ENCODE data around the gene MED25.

MED25 gene

GRCh38 chr19:49875177-49875576 lies 57.1 kb downstream of the MED25 start:
- DNase-seq = no peak

GRCh38 chr19:49875857-49876421 lies 57.9 kb downstream of the MED25 start:
- DNase-seq = peak; percentile 7 to 27

DNA sequence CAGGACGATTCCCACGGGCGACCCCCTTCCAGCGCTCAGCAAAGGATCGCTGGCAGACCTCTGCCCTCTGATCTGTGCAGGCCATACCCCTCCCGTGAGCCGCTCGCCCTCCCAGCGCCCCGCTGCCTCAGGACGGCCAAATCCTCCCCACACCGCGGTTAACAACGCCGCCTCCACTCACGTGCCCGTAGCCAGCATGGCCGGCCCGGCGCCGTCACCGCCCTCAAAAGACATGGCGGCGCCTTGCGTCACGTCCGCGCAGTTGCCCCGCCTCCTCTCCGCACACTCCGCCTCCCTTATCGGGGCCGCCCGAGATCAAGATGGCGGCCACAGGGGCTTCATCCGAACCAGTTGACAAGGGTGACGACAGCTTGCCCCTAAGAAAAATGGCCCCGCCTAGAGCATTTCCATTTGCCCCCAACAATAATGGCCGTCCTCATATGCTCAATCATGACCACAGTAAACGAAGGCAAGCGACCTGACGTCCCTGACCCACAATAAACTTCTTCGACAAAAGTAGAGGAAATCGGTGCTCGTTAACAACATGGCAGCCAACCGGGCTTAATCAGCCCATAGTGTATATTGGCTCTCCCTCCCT lies 58.4 kb downstream of the MED25 start:
- DNase-seq = peak; percentile 94 to 95

GRCh38 chr19:49877020-49877878 lies 59.2 kb downstream of the MED25 start, which contains the start of the genes AKT1S1 and TBC1D17:
Gene AKT1S1 (minus strand): TSS chr19:49877355. CDS start chr19:49873295, 4,060 bp downstream.
Gene TBC1D17 (plus strand): TSS chr19:49877702. CDS start chr19:49877724, 22 bp downstream.
- peak; percentile 99 for DNase-seq

GRCh38 chr19:49877879-49878743 lies 60.0 kb downstream of the MED25 start:
- DNase-seq = peak; percentile 84 to 85

- DNase-seq = no peak
Observed at GRCh38 chr19:49878744-49879070, 60.6 kb downstream of the MED25 start.

DNA sequence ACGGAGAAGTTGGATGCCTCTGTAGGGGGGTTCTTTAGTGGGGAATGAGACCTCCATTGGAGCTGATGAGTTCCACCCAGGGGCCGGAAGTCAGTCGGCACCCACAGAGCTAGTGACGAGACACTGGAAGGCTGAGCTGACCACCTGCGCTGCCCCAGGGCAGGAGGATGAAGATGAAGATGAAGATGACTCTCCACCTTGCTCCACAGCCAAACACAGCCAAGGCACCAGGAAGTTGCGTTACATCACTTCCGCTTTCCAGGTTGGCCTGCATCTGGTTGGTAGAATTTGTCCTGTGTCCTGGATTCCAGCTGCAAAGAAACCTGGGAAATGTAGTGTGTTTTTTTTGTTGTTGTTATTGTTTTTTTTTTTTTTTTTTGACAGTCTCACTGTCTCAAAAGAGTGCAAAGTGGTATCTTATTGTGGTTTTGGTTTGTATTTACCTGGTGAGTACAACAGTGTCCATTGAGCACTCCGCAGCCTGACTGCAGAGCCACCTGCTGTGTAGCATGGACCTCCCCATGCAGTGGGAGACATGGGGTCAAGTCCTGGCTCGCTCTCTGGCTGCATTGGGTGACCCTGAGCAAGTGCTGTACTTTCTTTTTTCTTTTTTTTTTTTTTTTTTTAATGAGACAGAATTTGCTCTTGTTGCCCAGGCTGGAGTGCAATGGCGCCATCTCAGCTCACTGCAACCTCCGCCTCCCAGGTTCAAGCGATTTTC lies 61.3 kb downstream of the MED25 start:
- peak in 1 of 2 experiments; percentile 4 for DNase-seq

GRCh38 chr19:49880162-49880869 lies 62.2 kb downstream of the MED25 start:
- DNase-seq = no peak

DNA sequence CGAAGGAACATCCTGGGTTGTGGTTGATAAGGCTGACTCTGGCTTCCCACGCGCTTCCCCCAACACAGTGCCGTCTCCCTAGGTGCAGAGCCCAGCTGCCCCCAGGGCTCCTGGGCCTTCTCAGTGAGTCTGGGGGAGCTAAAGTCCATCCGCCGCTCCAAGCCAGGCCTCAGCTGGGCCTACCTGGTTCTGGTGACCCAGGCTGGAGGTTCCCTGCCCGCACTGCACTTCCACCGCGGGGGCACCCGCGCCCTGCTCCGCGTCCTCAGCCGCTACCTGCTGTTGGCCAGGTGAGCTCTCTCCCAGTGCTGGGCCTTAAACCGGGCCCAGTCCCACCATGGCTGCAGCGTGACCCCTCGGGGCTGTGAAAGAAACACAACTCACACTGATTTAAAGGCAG lies 63.1 kb downstream of the MED25 start:
- DNase-seq = no peak

GRCh38 chr19:49881672-49882394 lies 63.7 kb downstream of the MED25 start:
- no peak for DNase-seq

GRCh38 chr19:49882643-49883042 lies 64.6 kb downstream of the MED25 start:
- DNase-seq = no peak

DNA sequence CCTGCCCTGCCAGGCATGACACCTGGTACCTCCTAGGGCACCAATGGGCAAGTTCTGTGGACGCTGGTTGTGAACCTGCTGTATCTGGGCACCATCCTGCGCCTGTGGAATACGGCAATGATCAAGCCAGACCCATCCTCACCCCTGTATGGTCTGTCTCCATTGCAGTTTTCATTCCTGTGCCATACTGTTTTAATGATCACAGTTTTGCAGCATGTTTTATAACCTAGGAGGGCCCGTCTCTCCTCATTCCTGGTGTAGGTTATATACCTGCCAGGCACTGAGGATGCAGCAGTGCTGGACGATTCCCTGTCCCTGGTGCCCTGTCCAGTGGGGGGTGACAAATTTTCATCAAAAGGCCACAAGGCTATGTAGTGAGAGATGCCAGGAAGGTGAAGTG lies 65.0 kb downstream of the MED25 start:
- no peak for DNase-seq

- no peak for DNase-seq
Observed at GRCh38 chr19:49884109-49884508, 66.0 kb downstream of the MED25 start.

DNA sequence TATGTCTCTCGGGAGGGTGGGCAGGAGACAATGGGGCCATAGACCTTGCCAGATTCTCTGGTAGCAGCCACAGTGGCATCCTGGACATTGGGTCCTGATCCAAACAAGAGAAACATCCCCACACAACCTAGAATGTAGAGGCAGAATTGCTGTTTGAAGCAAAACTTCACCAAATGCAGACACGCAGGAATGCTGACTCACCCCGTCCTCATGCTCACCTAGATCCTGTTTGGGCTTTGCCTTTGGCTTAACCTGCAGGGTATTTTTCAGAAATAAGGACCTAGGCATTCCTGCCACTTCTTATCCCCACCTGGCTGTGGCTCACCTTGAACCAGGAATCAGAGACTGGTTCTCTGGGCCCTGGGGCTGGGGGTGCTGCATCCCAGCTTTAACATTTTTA lies 66.7 kb downstream of the MED25 start:
- no peak for DNase-seq

Data from AML-193 (cell line).